ENCODE data around the gene RFC4.
"Not testable (repeated sequence)": the region's sequence is repeated elsewhere in the genome, so short reads cannot be mapped to it uniquely, and the experiment has no call there.

RFC4 gene, protein sequence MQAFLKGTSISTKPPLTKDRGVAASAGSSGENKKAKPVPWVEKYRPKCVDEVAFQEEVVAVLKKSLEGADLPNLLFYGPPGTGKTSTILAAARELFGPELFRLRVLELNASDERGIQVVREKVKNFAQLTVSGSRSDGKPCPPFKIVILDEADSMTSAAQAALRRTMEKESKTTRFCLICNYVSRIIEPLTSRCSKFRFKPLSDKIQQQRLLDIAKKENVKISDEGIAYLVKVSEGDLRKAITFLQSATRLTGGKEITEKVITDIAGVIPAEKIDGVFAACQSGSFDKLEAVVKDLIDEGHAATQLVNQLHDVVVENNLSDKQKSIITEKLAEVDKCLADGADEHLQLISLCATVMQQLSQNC

DNA sequence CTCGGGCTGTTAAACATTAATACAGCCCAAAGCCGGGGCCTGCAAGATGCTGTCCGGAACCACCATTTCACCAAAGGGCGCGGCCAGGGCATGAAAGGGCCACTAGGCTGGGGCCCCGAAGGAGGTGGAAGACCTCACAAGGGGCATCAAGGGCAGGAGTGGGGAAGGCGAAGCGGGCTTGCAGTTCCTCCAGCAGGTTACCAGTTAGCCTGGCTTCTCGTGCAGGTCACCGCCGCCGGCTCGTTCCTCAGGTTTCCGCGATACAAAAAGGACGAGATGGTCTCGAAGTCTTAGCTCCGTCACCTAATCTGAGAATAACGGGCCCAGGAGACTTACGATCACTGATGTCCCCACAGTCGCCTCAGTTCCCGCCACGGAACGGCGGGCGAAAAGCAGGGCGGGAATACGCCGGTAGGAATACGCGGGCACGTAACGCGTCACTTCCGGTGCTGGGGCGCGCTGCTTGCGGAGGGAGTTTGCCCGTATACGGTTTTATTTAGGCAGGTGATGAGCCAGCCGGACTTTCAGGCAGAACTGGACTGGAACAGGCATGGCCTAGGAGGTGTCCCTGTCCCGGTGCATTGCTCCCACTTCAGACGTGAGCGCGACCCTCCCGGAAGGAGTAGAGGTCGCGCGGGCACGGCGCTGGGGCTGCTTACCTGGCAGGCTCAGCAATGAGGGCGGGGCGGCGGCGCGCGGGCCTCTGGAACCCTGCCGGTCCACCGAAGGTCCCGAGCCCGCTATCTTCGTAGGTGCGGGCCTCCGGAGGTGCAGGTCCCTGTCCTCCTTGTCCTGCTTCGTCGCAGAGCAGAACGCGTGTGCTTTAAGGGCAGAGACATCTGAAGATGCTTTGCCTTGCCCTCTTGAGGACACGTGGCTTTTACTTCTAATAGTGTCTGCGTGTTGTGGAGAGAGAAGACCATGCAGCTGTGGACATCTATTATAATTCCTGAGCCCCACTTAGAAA is at the start of gene RFC4:
Gene RFC4 (minus strand): TSS at position 394 of the 967 bp plus-strand sequence. CDS start 1,769 bp downstream, outside the sequence.
- TF ChIP-seq Cebpa-rat (IDR thresholded peaks at IDR 0.05): no peak

DNA sequence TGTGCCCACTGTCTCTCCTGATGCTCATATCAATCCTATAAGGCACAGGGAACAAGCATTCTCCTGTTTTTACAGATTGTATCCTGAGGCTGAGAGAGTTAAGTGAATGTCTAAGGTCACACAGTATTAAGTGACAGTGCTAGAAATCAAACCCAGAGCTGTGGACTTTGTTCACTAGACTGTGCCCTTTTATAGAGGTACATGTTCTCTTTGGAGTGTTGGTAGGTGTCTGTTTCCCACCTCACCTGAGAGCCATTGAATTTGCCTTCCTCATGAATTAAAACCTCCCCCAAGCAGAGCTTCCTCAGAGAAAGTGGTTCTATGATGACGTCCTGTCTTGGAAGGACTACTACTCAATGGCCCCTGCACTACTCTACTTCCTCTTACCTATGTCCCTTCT is 48.7 kb upstream of the RFC4 start:
- TF ChIP-seq Cebpa-rat (IDR thresholded peaks at IDR 0.05): no peak
- Histone ChIP-seq H3K9ac (no peak overlapping the region), H3K4me3 (no peak overlapping the region), H3K4me2 (no peak overlapping the region), H3K9me3 (peaks cover 17% of the 10 kb centered on the region), H4K20me1 (no peaks in the 10 kb centered on the region), H3K4me1 (peaks cover 10% of the 10 kb centered on the region), H3K27me3 (no peaks in the 10 kb centered on the region), H3K27ac (no peak overlapping the region), H3K36me3 (no peaks in the 10 kb centered on the region)

More for the DNA sequence above, at the start of gene RFC4:
- Histone ChIP-seq H3K27me3 (no peaks in the 10 kb centered on the region), H3K4me3 (peak within 1 kb of the TSS; percentile 74), H3K27ac (peak within 1 kb of the TSS; percentile 86), H3K4me2 (peak within 1 kb of the TSS; percentile 88), H3K36me3 (peaks cover 37% of the 10 kb centered on the region), H3K9ac (peak within 1 kb of the TSS; percentile 87), H3K4me1 (peaks cover 28% of the 10 kb centered on the region), H3K9me3 (no peaks in the 10 kb centered on the region), H4K20me1 (no peaks in the 10 kb centered on the region)

DNA sequence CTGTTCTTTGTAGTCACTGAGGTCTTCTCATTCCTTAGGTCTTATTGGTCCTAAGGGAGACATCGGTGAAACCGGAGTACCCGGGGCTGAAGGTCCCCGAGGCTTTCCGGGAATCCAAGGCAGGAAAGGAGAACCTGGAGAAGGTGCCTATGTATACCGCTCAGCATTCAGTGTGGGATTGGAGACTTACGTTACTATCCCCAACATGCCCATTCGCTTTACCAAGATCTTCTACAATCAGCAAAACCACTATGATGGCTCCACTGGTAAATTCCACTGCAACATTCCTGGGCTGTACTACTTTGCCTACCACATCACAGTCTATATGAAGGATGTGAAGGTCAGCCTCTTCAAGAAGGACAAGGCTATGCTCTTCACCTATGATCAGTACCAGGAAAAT is 47.9 kb upstream of the RFC4 start:
- Histone ChIP-seq H3K9ac (no peak overlapping the region), H3K4me1 (peaks cover 10% of the 10 kb centered on the region), H3K27ac (no peak overlapping the region), H3K36me3 (no peaks in the 10 kb centered on the region), H4K20me1 (no peaks in the 10 kb centered on the region), H3K4me2 (no peak overlapping the region), H3K27me3 (no peaks in the 10 kb centered on the region), H3K9me3 (peaks cover 9% of the 10 kb centered on the region), H3K4me3 (no peak overlapping the region)
- no peak for TF ChIP-seq Cebpa-rat (IDR thresholded peaks at IDR 0.05)

DNA sequence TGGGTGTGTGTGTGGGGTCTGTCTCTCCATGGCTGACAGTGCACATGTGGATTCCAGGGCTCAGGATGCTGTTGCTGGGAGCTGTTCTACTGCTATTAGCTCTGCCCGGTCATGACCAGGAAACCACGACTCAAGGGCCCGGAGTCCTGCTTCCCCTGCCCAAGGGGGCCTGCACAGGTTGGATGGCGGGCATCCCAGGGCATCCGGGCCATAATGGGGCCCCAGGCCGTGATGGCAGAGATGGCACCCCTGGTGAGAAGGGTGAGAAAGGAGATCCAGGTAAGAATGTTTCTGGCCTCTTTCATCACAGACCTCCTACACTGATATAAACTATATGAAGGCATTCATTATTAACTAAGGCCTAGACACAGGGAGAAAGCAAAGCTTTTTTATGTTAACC is 46.7 kb upstream of the RFC4 start:
- no peak for TF ChIP-seq Cebpa-rat (IDR thresholded peaks at IDR 0.05)
- H3K27me3 ChIP-seq: no peaks in the 10 kb centered on the region
- H3K36me3 ChIP-seq: no peaks in the 10 kb centered on the region
- H3K9ac ChIP-seq: no peak overlapping the region
- H4K20me1 ChIP-seq: no peaks in the 10 kb centered on the region
- H3K4me3 ChIP-seq: no peak overlapping the region
- H3K27ac ChIP-seq: no peak overlapping the region
- H3K4me1 ChIP-seq: peaks cover 9% of the 10 kb centered on the region
- H3K4me2 ChIP-seq: no peak overlapping the region
- peaks cover 4% of the 10 kb centered on the region; the same call in 1 of the 2 replicates for H3K9me3 ChIP-seq

- H3K4me3 ChIP-seq, H3K4me2 ChIP-seq, H3K9me3 ChIP-seq, H3K27me3 ChIP-seq, H3K36me3 ChIP-seq, H4K20me1 ChIP-seq, H3K4me1 ChIP-seq, H3K9ac ChIP-seq, H3K27ac ChIP-seq: not testable (repeated sequence)
These were observed 45.6 kb upstream of the RFC4 start for GRCh38 chr3:186851835-186852234.

GRCh38 chr3:186849374-186849975 is 43.2 kb upstream of the RFC4 start:
- no peaks in the 10 kb centered on the region for H3K4me1 ChIP-seq
- H3K9ac ChIP-seq: no peak overlapping the region
- no peak for TF ChIP-seq Cebpa-rat (IDR thresholded peaks at IDR 0.05)
- H3K27ac ChIP-seq: no peak overlapping the region
- H3K9me3 ChIP-seq: no peaks in the 10 kb centered on the region
- H3K36me3 ChIP-seq: no peaks in the 10 kb centered on the region
- no peak overlapping the region for H3K4me2 ChIP-seq
- H3K4me3 ChIP-seq: no peak overlapping the region
- H4K20me1 ChIP-seq: no peaks in the 10 kb centered on the region
- H3K27me3 ChIP-seq: no peaks in the 10 kb centered on the region

- Histone ChIP-seq H4K20me1 (no peaks in the 10 kb centered on the region), H3K27me3 (no peaks in the 10 kb centered on the region)
These were observed 41.2 kb upstream of the RFC4 start for GRCh38 chr3:186847437-186847836.

DNA sequence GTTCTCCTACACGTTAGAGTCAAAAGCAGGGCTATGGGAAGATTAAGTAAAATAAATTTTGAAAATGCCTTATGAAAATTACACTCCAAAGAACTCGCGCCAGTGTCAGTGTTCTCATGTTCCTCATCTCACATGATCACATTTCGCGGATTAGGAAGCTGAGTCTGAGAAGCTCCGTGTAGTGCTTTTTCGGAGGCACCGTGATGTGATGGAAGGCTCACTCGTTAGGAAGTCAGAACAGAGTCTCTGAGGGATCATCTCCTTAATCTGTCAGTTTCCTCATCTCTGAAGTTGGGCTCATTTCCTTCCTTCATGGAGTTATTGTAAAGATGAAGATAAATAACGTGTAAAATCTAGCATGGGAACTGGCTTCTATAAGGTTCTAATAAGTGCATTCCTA is 39.5 kb upstream of the RFC4 start:
- Histone ChIP-seq H3K4me1 (peaks cover 8% of the 10 kb centered on the region), H3K27ac (no peak overlapping the region)
- no peak for TF ChIP-seq Cebpa-rat (IDR thresholded peaks at IDR 0.05)

More at GRCh38 chr3:186847437-186847836, 41.2 kb upstream of the RFC4 start:
- H3K27ac ChIP-seq: no peak overlapping the region
- H3K9ac ChIP-seq: no peak overlapping the region
- H3K9me3 ChIP-seq: no peaks in the 10 kb centered on the region
- H3K4me2 ChIP-seq: no peak overlapping the region
- no peak for TF ChIP-seq Cebpa-rat (IDR thresholded peaks at IDR 0.05)
- no peaks in the 10 kb centered on the region for H3K36me3 ChIP-seq
- no peaks in the 10 kb centered on the region for H3K4me1 ChIP-seq
- H3K4me3 ChIP-seq: no peak overlapping the region

DNA sequence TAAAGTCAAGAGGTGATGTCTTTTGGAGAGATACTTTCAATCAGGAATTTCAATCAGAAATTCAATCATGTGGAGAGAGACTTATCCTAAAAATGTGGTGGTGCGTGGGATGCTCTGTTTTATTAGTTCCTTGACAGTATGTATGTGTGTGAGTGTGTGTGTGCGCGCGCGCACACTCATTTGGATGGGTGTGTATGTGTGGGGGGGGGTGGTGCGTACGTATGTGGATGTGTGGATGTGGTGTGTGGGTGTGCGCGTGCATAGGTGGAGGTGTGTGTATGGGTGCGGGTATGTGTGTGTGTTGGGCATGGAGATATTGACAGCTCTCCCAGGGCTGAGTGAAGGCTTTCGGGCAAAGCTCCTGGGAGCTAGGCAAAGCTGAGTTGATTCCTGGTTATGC is 38.6 kb upstream of the RFC4 start:
- Histone ChIP-seq H3K4me1 (peaks cover 16% of the 10 kb centered on the region), H3K9ac (no peak overlapping the region), H3K27me3 (no peaks in the 10 kb centered on the region), H3K9me3 (no peaks in the 10 kb centered on the region), H4K20me1 (no peaks in the 10 kb centered on the region), H3K4me2 (no peak overlapping the region), H3K27ac (no peak overlapping the region), H3K36me3 (no peaks in the 10 kb centered on the region), H3K4me3 (no peak overlapping the region)
- TF ChIP-seq Cebpa-rat (IDR thresholded peaks at IDR 0.05): no peak

More for the DNA sequence above, 39.5 kb upstream of the RFC4 start:
- Histone ChIP-seq H3K4me2 (no peak overlapping the region), H3K9me3 (no peaks in the 10 kb centered on the region), H3K4me3 (no peak overlapping the region), H4K20me1 (no peaks in the 10 kb centered on the region), H3K27me3 (no peaks in the 10 kb centered on the region), H3K9ac (no peak overlapping the region), H3K36me3 (no peaks in the 10 kb centered on the region)
